Keratinocyte (primary cell): Measurements from ENCODE around the gene OSR1. TPM values are rescaled to one million over a fixed set of nuclear protein-coding genes. Genes with fewer than 3 reads are reported as not detected.

Experiments used
- DNase-seq: peaks from one replicate; pipeline ENCODE4 v3.0.0-alpha.2; 2011; ENCODE audit warnings: low read depth, missing footprints, low spot score
- FAIRE-seq: peaks from 2 replicates; lab custom pipeline; 2011; peaks lifted over from hg19 to GRCh38; lab: Jason Lieb, UNC
- H2AFZ ChIP-seq: 2 replicates; pipeline ENCODE4 v1.6.0; 2012; ENCODE audit warnings: low read length, control low read depth, inconsistent platforms; ENCODE audit not compliant: control insufficient read depth
- H3K27ac ChIP-seq: 2 replicates; pipeline ENCODE4 v1.5.1; 2011; ENCODE audit warnings: low read length; ENCODE audit not compliant: control insufficient read depth, insufficient read depth
- H3K27me3 ChIP-seq: 3 replicates; pipeline ENCODE4 v1.6.0; 2011; ENCODE audit warnings: low read length; ENCODE audit not compliant: control insufficient read depth, insufficient read depth; ENCODE audit errors: extremely low read depth
- H3K36me3 ChIP-seq, 2 experiments: 2 replicates in 1 of 2; 3 replicates in 1 of 2; pipeline ENCODE4 v1.5.1; 2011; ENCODE audit warnings: low read length in 2 of 2, mild to moderate bottlenecking in 1 of 2; ENCODE audit not compliant: control insufficient read depth in 2 of 2, insufficient read depth in 2 of 2; ENCODE audit errors: extremely low read depth in 1 of 2
- H3K4me1 ChIP-seq: 3 replicates; pipeline ENCODE4 v1.5.1; 2011; ENCODE audit warnings: low read length; ENCODE audit not compliant: control insufficient read depth, insufficient read depth; ENCODE audit errors: extremely low read depth
- H3K4me2 ChIP-seq: 3 replicates; pipeline ENCODE4 v1.6.0; 2011; ENCODE audit warnings: low read depth, low read length; ENCODE audit not compliant: control insufficient read depth, insufficient read depth; ENCODE audit errors: extremely low read depth
- H3K4me3 ChIP-seq, 3 experiments: fragments of 200-600 bp in 1 of 3; sonication (generic) in 1 of 3; 2 replicates in 2 of 3; 3 replicates in 1 of 3; pipeline ENCODE4 v1.5.1; 2011 to 2016; ENCODE audit warnings: low read length in 3 of 3, mild to moderate bottlenecking in 3 of 3, control low read depth in 2 of 3, inconsistent platforms in 1 of 3, low read depth in 1 of 3, mixed read lengths in 1 of 3, mixed run types in 1 of 3, moderate library complexity in 1 of 3; ENCODE audit not compliant: control insufficient read depth in 2 of 3, insufficient read depth in 2 of 3; ENCODE audit errors: extremely low read depth in 1 of 3
- H3K79me2 ChIP-seq: 2 replicates; pipeline ENCODE4 v1.6.0; 2012; ENCODE audit warnings: low read length; ENCODE audit not compliant: control insufficient read depth, insufficient read depth
- H3K9ac ChIP-seq: 3 replicates; pipeline ENCODE4 v1.6.0; 2011; ENCODE audit warnings: low read length; ENCODE audit not compliant: control insufficient read depth, insufficient read depth; ENCODE audit errors: extremely low read depth
- H3K9me1 ChIP-seq: 3 replicates; pipeline ENCODE4 v1.6.0; 2011; ENCODE audit warnings: low read length; ENCODE audit not compliant: control insufficient read depth, insufficient read depth; ENCODE audit errors: extremely low read depth
- H3K9me3 ChIP-seq: 2 replicates; pipeline ENCODE4 v1.5.1; 2012; ENCODE audit warnings: low read depth, low read length; ENCODE audit not compliant: control insufficient read depth
- H4K20me1 ChIP-seq: 3 replicates; pipeline ENCODE4 v1.6.0; 2011; ENCODE audit warnings: low read length; ENCODE audit not compliant: control insufficient read depth, insufficient read depth; ENCODE audit errors: extremely low read depth
- CTCF ChIP-seq, 3 experiments: IDR thresholded peaks in 1 of 3; conservative IDR thresholded peaks in 1 of 3; optimal IDR thresholded peaks in 1 of 3; 2 replicates in 2 of 3; 3 replicates in 1 of 3; pipeline versions ENCODE3 to v1.5.1; 2011; ENCODE audit warnings: low read length in 3 of 3, mild to moderate bottlenecking in 3 of 3, moderate library complexity in 2 of 3, control low read depth in 1 of 3, inconsistent platforms in 1 of 3; ENCODE audit not compliant: insufficient read depth in 2 of 3; ENCODE audit errors: extremely low read depth in 1 of 3
- EZH2 ChIP-seq: IDR thresholded peaks from one replicate; pipeline ENCODE4 v1.6.1; 2012; ENCODE audit warnings: inconsistent platforms, mild to moderate bottlenecking, low read length, moderate library complexity
- dilution Hi-C: fragments of 300-500 bp; cut with MboI; formaldehyde crosslinking; loops from one replicate; pipeline ENCODE4 v1.7.0; 2020; ENCODE audit warnings: low sequenced_read_pairs; ENCODE audit not compliant: extremely low pct_ligation_motif_present
- polyA plus RNA-seq, 5 experiments: library from polyadenylated mRNA; depleted of rRNA in 3 of 5; stranded (reverse) in 3 of 5; stranded (forward) in 1 of 5; unstranded in 1 of 5; fragments of >200 nt; gene quantifications; 1 replicate in 1 of 5; 2 replicates in 3 of 5; 3 replicates in 1 of 5; pipeline versions ENCODE4 v1.2.1 to v1.2.3, GENCODE V29; 2011 to 2012; ENCODE audit warnings: missing spikeins in 2 of 5, low read depth in 1 of 5, low replicate concordance in 1 of 5

OSR1 gene
- polyA plus RNA-seq, 1 donor (not counting 4 experiments of a cell fraction or from before 2014, with no cell fraction given) = 0.09 TPM

GRCh38 chr2:19378939-19379338 lies 20.5 kb upstream of the OSR1 start:
- no peak overlapping the region for H3K4me3 ChIP-seq
- DNase-seq = no peak
- no peak overlapping the region for H3K27ac ChIP-seq
- H3K4me2 ChIP-seq = no peak overlapping the region
- H2AFZ ChIP-seq = no peak overlapping the region
- no peaks in the 10 kb centered on the region for H3K27me3 ChIP-seq
- H4K20me1 ChIP-seq = no peaks in the 10 kb centered on the region
- H3K36me3 ChIP-seq = no peaks in the 10 kb centered on the region
- dilution Hi-C loops = no loop called here
- no peaks in the 10 kb centered on the region for H3K9me1 ChIP-seq
- TF ChIP-seq CTCF (optimal IDR thresholded peaks at IDR 0.05 in 1 of 3, IDR thresholded peaks at IDR 0.05 in 1 of 3, conservative IDR thresholded peaks at IDR 0.05 in 1 of 3; ENCODE audit: extremely low read depth in 1 of 3, insufficient read depth in 2 of 3, low read length in 3 of 3) (no peak), EZH2 (no peak)
- no peaks in the 10 kb centered on the region for H3K79me2 ChIP-seq
- H3K4me1 ChIP-seq = no peaks in the 10 kb centered on the region
- H3K9ac ChIP-seq = no peak overlapping the region
- H3K9me3 ChIP-seq = no peaks in the 10 kb centered on the region
- FAIRE-seq = no peak

- Histone ChIP-seq H3K9me1 (no peaks in the 10 kb centered on the region), H3K4me1 (no peaks in the 10 kb centered on the region), H4K20me1 (no peaks in the 10 kb centered on the region), H2AFZ (no peak overlapping the region), H3K4me3 (no peak overlapping the region), H3K27me3 (peaks cover 5% of the 10 kb centered on the region), H3K9ac (no peak overlapping the region), H3K79me2 (no peaks in the 10 kb centered on the region), H3K36me3 (no peaks in the 10 kb centered on the region), H3K9me3 (no peaks in the 10 kb centered on the region), H3K27ac (no peak overlapping the region), H3K4me2 (no peak overlapping the region)
- FAIRE-seq (no peak), DNase-seq (no peak)
- dilution Hi-C loops = no loop called here
- TF ChIP-seq EZH2 (no peak), CTCF (optimal IDR thresholded peaks at IDR 0.05 in 1 of 3, IDR thresholded peaks at IDR 0.05 in 1 of 3, conservative IDR thresholded peaks at IDR 0.05 in 1 of 3; ENCODE audit: extremely low read depth in 1 of 3, insufficient read depth in 2 of 3, low read length in 3 of 3) (peak in 1 of 3 experiments; percentile 3)
These were observed 19.3 kb upstream of the OSR1 start for GRCh38 chr2:19377717-19378116.
